H1 (cell line): Measurements from ENCODE around the gene F10. TPM values are rescaled to one million over a fixed set of nuclear protein-coding genes. Genes with fewer than 3 reads are reported as not detected.

Experiments
- ATF2 ChIP-seq: IDR thresholded peaks from 2 replicates; pipeline ENCODE4 v1.6.1; 2012; ENCODE audit warnings: low read length, inconsistent platforms
- EGR1 ChIP-seq: IDR thresholded peaks from 2 replicates; pipeline ENCODE4 v1.6.1; 2011; ENCODE audit warnings: low read depth, low read length, borderline replicate concordance
- EP300 ChIP-seq, 2 experiments: IDR thresholded peaks; 1 replicate in 1 of 2; 2 replicates in 1 of 2; pipeline ENCODE4 v1.6.1; 2011 to 2012; ENCODE audit warnings: low read depth in 2 of 2, low read length in 2 of 2, mild to moderate bottlenecking in 2 of 2, borderline replicate concordance in 1 of 2, inconsistent platforms in 1 of 2, moderate library complexity in 1 of 2
- FOSL1 ChIP-seq: IDR thresholded peaks from 2 replicates; pipeline ENCODE4 v1.6.1; 2011; ENCODE audit warnings: mild to moderate bottlenecking, low read depth, low read length, moderate library complexity; ENCODE audit not compliant: insufficient read depth
- MAFK ChIP-seq: IDR thresholded peaks from 2 replicates; pipeline ENCODE4 v1.6.1; 2012; ENCODE audit warnings: low read depth, mild to moderate bottlenecking, improper control_type of control experiment, low read length
- SRF ChIP-seq: IDR thresholded peaks from 2 replicates; pipeline ENCODE4 v1.6.1; 2011; ENCODE audit warnings: mild to moderate bottlenecking, low read depth, low read length, moderate library complexity
- SUZ12 ChIP-seq: fragments of 200-600 bp; sonication (generic); IDR thresholded peaks from 2 replicates; pipeline ENCODE4 v1.6.1; 2012; ENCODE audit warnings: mild to moderate bottlenecking, inconsistent platforms, low read length, moderate library complexity, mixed read lengths
- polyA plus RNA-seq, 7 experiments: library from polyadenylated mRNA; depleted of rRNA in 3 of 7; stranded (reverse) in 5 of 7; unstranded in 2 of 7; fragments of >200 nt in 5 of 7; fragments of 200-250 nt in 2 of 7; gene quantifications; 1 replicate in 5 of 7; 2 replicates in 1 of 7; 4 replicates in 1 of 7; pipeline versions ENCODE4 v1.2.1 to v1.2.3, GENCODE V29; 2011 to 2013; ENCODE audit warnings: missing spikeins in 2 of 7, mixed read lengths in 2 of 7
- total RNA-seq: library from RNA; stranded (reverse); fragmentation: NEBNext Ultra II Directional; extraction: Animal tissue kit (Norgen Biotek cat#: 25700); gene quantifications from 2 replicates; pipeline ENCODE4 v1.2.1, GENCODE V29; 2021

F10 gene
- total and polyA plus RNA-seq, 2 of the 8 experiments (the other 6 are each of a cell fraction or from before 2014, with no cell fraction given), result 2.0 to 4.2 TPM

DNA sequence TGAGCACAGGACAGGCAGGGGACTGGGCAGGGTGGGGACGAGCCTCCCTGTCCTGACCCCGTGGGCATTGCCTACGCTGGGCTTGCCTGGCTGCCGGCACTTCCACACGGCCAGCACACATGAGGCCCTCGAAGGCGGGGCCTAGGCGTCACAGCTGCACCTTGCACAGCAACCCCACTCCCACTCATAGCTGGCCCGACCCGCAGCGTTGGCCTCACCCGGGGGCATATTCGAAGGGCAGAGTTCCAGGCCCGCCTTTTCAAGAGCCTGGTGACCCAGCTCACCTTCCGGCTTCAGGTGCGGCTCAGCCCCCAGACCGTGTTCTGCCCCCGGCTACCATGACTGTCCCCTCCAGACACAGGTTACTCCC, 19.0 kb downstream of the F10 start (continued):
- no peak for TF ChIP-seq ATF2
- TF ChIP-seq SRF, result no peak
- TF ChIP-seq MAFK, result no peak
- TF ChIP-seq EGR1, result no peak
- no peak for TF ChIP-seq FOSL1
- no peak for TF ChIP-seq EP300 (IDR thresholded peaks at IDR 0.05; ENCODE audit: borderline replicate concordance in 1 of 2, low read depth in 2 of 2, low read length in 2 of 2)
- no peak for TF ChIP-seq SUZ12
